Heart right ventricle (tissue), 16 donors: ENCODE data around the gene ANKRD39. TPM values are rescaled to one million over a fixed set of nuclear protein-coding genes. Genes with fewer than 3 reads are reported as not detected.

Experiments
- ATAC-seq, 8 donors: fragments of 200-7000 bp; cut with Tn5 transposase; one replicate each; pipeline ENCODE4 v1.9.1; 2020; ENCODE audit warnings: mild to moderate bottlenecking in 8 of 8, moderate library complexity in 8 of 8, moderate number of reproducible peaks in 1 of 8
- DNase-seq, 2 donors: peaks; one replicate each; pipeline ENCODE4 v3.0.0-alpha.2; 2020
- H3K27ac ChIP-seq, 10 donors: fragments of 200-600 bp; sonication (generic) in 2 of 10; one replicate each; pipeline versions ENCODE4 v1.5.0 to v1.8.0; 2020 to 2022; ENCODE audit warnings: mild to moderate bottlenecking in 3 of 10
- H3K27me3 ChIP-seq, 7 donors: fragments of 200-600 bp; one replicate each; pipeline ENCODE4 v1.8.0; 2021 to 2022; ENCODE audit warnings: mild to moderate bottlenecking in 2 of 7
- H3K36me3 ChIP-seq, 9 donors: fragments of 200-600 bp; sonication (generic) in 1 of 9; one replicate each; pipeline versions ENCODE4 v1.5.0 to v1.8.0; 2020 to 2022; ENCODE audit warnings: mild to moderate bottlenecking in 2 of 9
- H3K4me1 ChIP-seq, 9 donors: fragments of 200-600 bp; sonication (generic) in 1 of 9; one replicate each; pipeline versions ENCODE4 v1.5.0 to v1.8.0; 2020 to 2022; ENCODE audit warnings: mild to moderate bottlenecking in 4 of 9
- H3K4me3 ChIP-seq, 10 donors: fragments of 200-600 bp; sonication (generic) in 2 of 10; one replicate each; pipeline versions ENCODE4 v1.5.0 to v1.8.0; 2020 to 2022; ENCODE audit warnings: mild to moderate bottlenecking in 7 of 10, moderate library complexity in 2 of 10
- H3K9me3 ChIP-seq, 11 donors: fragments of 200-600 bp in 10 of 11; sonication (generic) in 2 of 11; one replicate each; pipeline versions ENCODE4 v1.5.0 to v1.8.0; 2013 to 2022; ENCODE audit warnings: mild to moderate bottlenecking in 2 of 11, control low read depth in 1 of 11, moderate library complexity in 1 of 11
- CTCF ChIP-seq, 9 donors: fragments of 200-600 bp; sonication (generic) in 2 of 9; IDR thresholded peaks; one replicate each; pipeline versions ENCODE4 v1.5.0 to v1.8.0; 2021 to 2022; ENCODE audit warnings: antibody characterized with exemption in 9 of 9, mild to moderate bottlenecking in 5 of 9, moderate library complexity in 1 of 9
- WGBS, 2 donors: extraction: QIAGEN DNeasy Blood & Tissue Kit; methylation state at CpG; one replicate each; pipeline ENCODE4 v1.1.7; 2013; ENCODE audit warnings: inconsistent platforms in 1 of 2; 5-methylcytosine and 5-hydroxymethylcytosine counted together
- intact Hi-C, 10 donors: fragments of 100-400 bp; cut with DNase I; formaldehyde crosslinking; loops; one replicate each; pipeline versions ENCODE4 v1.11.1 to v1.14.2; 2022
- polyA plus RNA-seq, 2 donors: library from polyadenylated mRNA; stranded (reverse); fragments of 200-250 nt; gene quantifications; one replicate each; pipeline ENCODE4 v1.2.3, GENCODE V29; 2013
- total RNA-seq, 10 donors: library from RNA; stranded (reverse); fragmentation: NEBNext Ultra II Directional in 3 of 10; extraction: Animal tissue kit (Norgen Biotek cat#: 25700) in 3 of 10; gene quantifications; one replicate each; pipeline versions ENCODE4 v1.2.1 to v1.2.4, GENCODE V29; 2021 to 2023
- donor health status: Arrhythmogenic right ventricular cardiomyopathy.
- donor health status: ischemic (EF 13 %, LVEDD 7.1; RV severe dilation, severe dysfunction).
- donor health status: healthy with polysubstance abuse.
- donor health status: DM: no; HTN: yes; CAD: no.
- donor health status: DM: no; HTN: no; CAD: no.
- donor health status: ischemic (EF 25% LVEDD 6.9; RV normal size, moderate dysfunction).
- donor health status: ischemic (EF 25% LVEDD 5.7; RV mildly dilated, moderate dysfunction).
- donor health status: healthy.
- donor health status: DM: yes; HTN: yes; CAD: no.
- donor health status: Ischemic cardiomyopathy.
- donor health status: ischemic (EF 35%, LVEDD 5.7; RV mildly dilated, moderate dysfunction).
- donor health status: nonischemic (EF 11% LVEDD 7.7; RV severe dilation, severe dysfunction).
- donor health status: DM: yes; HTN: yes; CAD: no.
- donor health status: PGD.
- donor health status: ischemic (EF 29% LVEDD 5.4; RV normal size, mild dysfunction).
- donor health status: nonischemic (EF 23%, LVEDD 6.1; RV moderate dilation, normal function).

The ANKRD39 gene
- total and polyA plus RNA-seq, 12 donors, result 14.2 to 26.5 (median 16.4) TPM

GRCh38 chr2:96824079-96824870, 33.5 kb downstream of the ANKRD39 start:
- no peaks in the 10 kb centered on the region for H3K9me3 ChIP-seq
- TF ChIP-seq CTCF (IDR thresholded peaks at IDR 0.05), result no peak
- peaks cover 0 to 72% (median 37%) of the 10 kb centered on the region in 9 donors for H3K36me3 ChIP-seq
- no peaks in the 10 kb centered on the region for H3K27me3 ChIP-seq
- H3K4me3 ChIP-seq, result no peak overlapping the region
- WGBS, 2 donors, result 48 to 68% methylated on average over 6 of the region's 6 CpGs
- DNase-seq (no peak), ATAC-seq (no peak)
- no peak overlapping the region for H3K27ac ChIP-seq
- H3K4me1 ChIP-seq, result peaks cover 3 to 50% (median 44%) of the 10 kb centered on the region in 9 donors
- intact Hi-C loops, result no loop called here

GRCh38 chr2:96823198-96823597, 34.6 kb downstream of the ANKRD39 start:
- intact Hi-C loops, result no loop called here
- H3K4me1 ChIP-seq, result peaks cover 12 to 61% (median 55%) of the 10 kb centered on the region in 9 donors
- no peak for TF ChIP-seq CTCF (IDR thresholded peaks at IDR 0.05)
- H3K36me3 ChIP-seq, result peaks cover 0 to 62% (median 26%) of the 10 kb centered on the region in 9 donors
- no peak overlapping the region for H3K4me3 ChIP-seq
- DNase-seq (no peak), ATAC-seq (no peak)
- no peaks in the 10 kb centered on the region for H3K27me3 ChIP-seq
- peak overlapping the region in 1 of 10 donors; percentile 41 for H3K27ac ChIP-seq
- no peaks in the 10 kb centered on the region for H3K9me3 ChIP-seq
- WGBS, 2 donors, result 72 to 75% methylated on average over 11 of the region's 11 CpGs

- intact Hi-C loops, result no loop called here
- 49% methylated on average over 4 of the region's 4 CpGs for WGBS, 2 donors
- no peak for TF ChIP-seq CTCF (IDR thresholded peaks at IDR 0.05)
- no peak overlapping the region for H3K4me3 ChIP-seq
- H3K9me3 ChIP-seq, result no peaks in the 10 kb centered on the region
- no peak for DNase-seq
- H3K27ac ChIP-seq, result peak overlapping the region in 1 of 10 donors; percentile 41
- H3K27me3 ChIP-seq, result no peaks in the 10 kb centered on the region
- peaks cover 0 to 58% (median 22%) of the 10 kb centered on the region in 9 donors for H3K36me3 ChIP-seq
- H3K4me1 ChIP-seq, result peaks cover 15 to 65% (median 59%) of the 10 kb centered on the region in 9 donors
- no peak for ATAC-seq
Measured at GRCh38 chr2:96822786-96823185, 35.0 kb downstream of the ANKRD39 start.

GRCh38 chr2:96821113-96821675, 36.6 kb downstream of the ANKRD39 start:
- ATAC-seq, result no peak
- Histone ChIP-seq H3K27ac (no peak overlapping the region), H3K4me3 (no peak overlapping the region), H3K9me3 (no peaks in the 10 kb centered on the region), H3K4me1 (peaks cover 21 to 74% (median 66%) of the 10 kb centered on the region in 9 donors), H3K36me3 (peaks cover 0 to 44% (median 6%) of the 10 kb centered on the region in 9 donors), H3K27me3 (no peaks in the 10 kb centered on the region)
- intact Hi-C loops, result no loop called here
- no peak for DNase-seq
- 76 to 78% methylated on average over 11 of the region's 11 CpGs for whole genome bisulfite sequencing, 2 donors
- TF ChIP-seq CTCF (IDR thresholded peaks at IDR 0.05), result no peak
